ENCODE measurements around the gene FBXO36.

- TF ChIP-seq EZH2phosphoT487 (IDR thresholded peaks at IDR 0.05; ENCODE audit: insufficient read depth, low read depth) (no peak), EZH2 (IDR thresholded peaks at IDR 0.05; ENCODE audit: insufficient read depth, poor library complexity, severe bottlenecking) (no peak)
Observed at GRCh38 chr2:230010501-230010900, 88.2 kb downstream of the FBXO36 start.

Data from GM23248 (cell line).